Adrenal gland (tissue), 12 donors: Measurements from ENCODE around the gene PLXDC2. TPM values are rescaled to one million over a fixed set of nuclear protein-coding genes. Genes with fewer than 3 reads are reported as not detected.

Experiments
- DNase-seq, 7 donors: peaks; one replicate each; pipeline ENCODE4 v3.0.0-alpha.2; 2019 to 2020
- H3K27ac ChIP-seq, 5 donors: fragments of 200-600 bp; sonication (generic) in 4 of 5; 1 replicate in 3 of 5; 2 replicates in 2 of 5; pipeline versions ENCODE4 v1.5.1 to v1.8.0; 2016 to 2020; ENCODE audit warnings: mild to moderate bottlenecking in 1 of 5
- H3K27me3 ChIP-seq: fragments of 200-600 bp; 2 replicates; pipeline ENCODE4 v1.8.0; 2021
- H3K36me3 ChIP-seq, 2 donors: fragments of 200-600 bp; replicated peaks in 1 of 2; 1 replicate in 1 of 2; 2 replicates in 1 of 2; pipeline versions ENCODE4 v1.5.1 to v1.8.0; 2018 to 2022
- H3K4me1 ChIP-seq, 2 donors: fragments of 200-600 bp; replicated peaks in 1 of 2; 1 replicate in 1 of 2; 2 replicates in 1 of 2; pipeline versions ENCODE4 v1.5.1 to v1.8.0; 2018 to 2021
- H3K4me3 ChIP-seq, 4 donors: fragments of 200-600 bp; sonication (generic) in 3 of 4; one replicate each; pipeline ENCODE4 v1.5.1; 2016 to 2018
- H3K9me3 ChIP-seq, 3 donors: fragments of 200-600 bp; sonication (generic) in 1 of 3; replicated peaks in 1 of 3; 1 replicate in 2 of 3; 2 replicates in 1 of 3; pipeline versions ENCODE4 v1.5.1 to v1.8.0; 2016 to 2021
- POLR2A ChIP-seq, 2 donors: fragments of 450-650 bp; IDR thresholded peaks; one replicate each; pipeline ENCODE4 v1.6.1; 2017; ENCODE audit warnings: antibody characterized with exemption in 2 of 2, mild to moderate bottlenecking in 2 of 2, moderate library complexity in 1 of 2
- WGBS, 4 donors: extraction: QIAGEN DNeasy Blood & Tissue Kit in 2 of 4; methylation state at CpG; one replicate each; pipeline versions ENCODE4 v1.1.5 to v1.1.7; 2013 to 2017; 5-methylcytosine and 5-hydroxymethylcytosine counted together
- intact Hi-C, 2 donors: fragments of 100-400 bp; cut with DNase I; formaldehyde crosslinking; loops; one replicate each; pipeline versions ENCODE4 v1.14.1 to v1.15.0; 2022 to 2023
- polyA plus RNA-seq, 3 donors: library from polyadenylated mRNA; stranded (reverse); fragments of 200-250 nt in 2 of 3; fragments of 350-450 nt in 1 of 3; fragmentation: Illumina TruSeq in 1 of 3; extraction: RNeasy Lipid Tissue Mini Kit (QIAGEN cat#74804) in 1 of 3; gene quantifications; one replicate each; pipeline ENCODE4 v1.2.3, GENCODE V29; 2013 to 2014
- total RNA-seq, 9 donors: library from RNA; depleted of rRNA in 4 of 9; stranded (reverse); fragments of >200 nt in 4 of 9; fragments of 120-200 nt in 1 of 9; fragmentation: NEBNext Ultra II Directional in 1 of 9; extraction: Animal tissue kit (Norgen Biotek cat#: 25700) in 1 of 9; gene quantifications; one replicate each; pipeline versions ENCODE4 v1.1.0 to v1.2.4, GENCODE V29; 2013 to 2023
- TF ChIP-seq, protein P1 (sequence below), 6 experiments: fragments of 450-650 bp in 4 of 6; fragments of 200-600 bp in 2 of 6; sonication (generic) in 1 of 6; IDR thresholded peaks; 1 replicate in 5 of 6; 2 replicates in 1 of 6; pipeline versions ENCODE4 v1.5.1 to v1.8.0; 2016 to 2021; ENCODE audit warnings: antibody characterized with exemption in 6 of 6, mild to moderate bottlenecking in 2 of 6, moderate library complexity in 1 of 6
- donor health status: healthy with polysubstance abuse.
- donor health status: Bipolar disorder and iron deficiency.
- donor health status: DM: yes; HTN: yes; CAD: no.
- donor health status: DM: no; HTN: no; CAD: no.
- donor health status: DM: no; HTN: no; CAD: no.
- donor health status: DM: yes; HTN: yes; CAD: no.

Gene PLXDC2
- total and polyA plus RNA-seq, 12 donors = 12.1 to 127 (median 75.1) TPM

DNA sequence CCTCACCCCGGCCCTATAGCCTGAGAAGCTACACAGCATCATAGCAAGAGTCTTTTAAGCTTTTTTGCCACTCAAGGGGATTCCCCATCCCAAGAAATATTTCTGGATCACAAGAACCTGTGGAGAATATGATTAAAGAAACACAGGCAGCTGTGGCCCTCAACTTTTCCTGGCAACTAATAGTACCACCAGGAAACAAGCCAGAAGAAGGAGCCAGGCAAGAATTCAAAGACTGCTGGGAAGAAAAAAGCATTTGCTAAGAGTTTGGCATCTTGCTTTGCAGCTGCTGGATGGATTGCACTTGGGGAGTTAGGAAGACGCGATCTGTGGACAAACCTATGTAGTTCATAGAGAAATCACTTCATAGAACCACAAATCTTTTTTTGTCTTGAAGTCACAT lies 437.8 kb downstream of the PLXDC2 start:
- H3K36me3 ChIP-seq = no peaks in the 10 kb centered on the region
- TF ChIP-seq, protein P1, sequence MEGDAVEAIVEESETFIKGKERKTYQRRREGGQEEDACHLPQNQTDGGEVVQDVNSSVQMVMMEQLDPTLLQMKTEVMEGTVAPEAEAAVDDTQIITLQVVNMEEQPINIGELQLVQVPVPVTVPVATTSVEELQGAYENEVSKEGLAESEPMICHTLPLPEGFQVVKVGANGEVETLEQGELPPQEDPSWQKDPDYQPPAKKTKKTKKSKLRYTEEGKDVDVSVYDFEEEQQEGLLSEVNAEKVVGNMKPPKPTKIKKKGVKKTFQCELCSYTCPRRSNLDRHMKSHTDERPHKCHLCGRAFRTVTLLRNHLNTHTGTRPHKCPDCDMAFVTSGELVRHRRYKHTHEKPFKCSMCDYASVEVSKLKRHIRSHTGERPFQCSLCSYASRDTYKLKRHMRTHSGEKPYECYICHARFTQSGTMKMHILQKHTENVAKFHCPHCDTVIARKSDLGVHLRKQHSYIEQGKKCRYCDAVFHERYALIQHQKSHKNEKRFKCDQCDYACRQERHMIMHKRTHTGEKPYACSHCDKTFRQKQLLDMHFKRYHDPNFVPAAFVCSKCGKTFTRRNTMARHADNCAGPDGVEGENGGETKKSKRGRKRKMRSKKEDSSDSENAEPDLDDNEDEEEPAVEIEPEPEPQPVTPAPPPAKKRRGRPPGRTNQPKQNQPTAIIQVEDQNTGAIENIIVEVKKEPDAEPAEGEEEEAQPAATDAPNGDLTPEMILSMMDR (IDR thresholded peaks at IDR 0.05) = no peak
- no peak for TF ChIP-seq POLR2A (IDR thresholded peaks at IDR 0.05)
- H3K9me3 ChIP-seq = no peaks in the 10 kb centered on the region
- intact Hi-C loops = no loop called here
- H3K4me3 ChIP-seq = no peak overlapping the region
- no peak overlapping the region for H3K27ac ChIP-seq
- 66 to 84% (median 77%) methylated on average over 3 of the region's 3 CpGs for whole genome bisulfite sequencing, 4 donors
- DNase-seq = no peak
- H3K27me3 ChIP-seq = no peaks in the 10 kb centered on the region
- no peaks in the 10 kb centered on the region for H3K4me1 ChIP-seq

DNA sequence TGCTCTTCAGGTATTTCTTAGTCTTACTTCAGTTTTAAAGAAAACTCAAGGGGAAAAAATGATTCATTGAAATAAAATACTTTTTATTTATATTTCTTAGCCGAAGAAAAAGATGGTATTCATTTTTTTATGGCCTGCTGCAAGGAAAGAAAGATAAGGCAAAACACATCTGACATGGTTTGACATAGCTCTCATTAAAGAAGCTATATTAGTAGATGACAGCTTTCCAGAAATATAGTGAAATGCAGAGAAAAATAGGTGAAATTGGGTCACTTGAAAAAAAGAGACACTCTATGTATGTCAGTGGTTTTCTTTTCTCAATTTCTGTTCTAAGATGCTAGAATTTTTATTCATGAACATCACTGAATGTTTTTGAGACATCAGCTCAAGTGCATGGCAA lies 438.3 kb downstream of the PLXDC2 start:
- TF ChIP-seq, protein P1 (IDR thresholded peaks at IDR 0.05) = no peak
- TF ChIP-seq POLR2A (IDR thresholded peaks at IDR 0.05) = no peak
- Histone ChIP-seq H3K4me1 (no peaks in the 10 kb centered on the region), H3K36me3 (no peaks in the 10 kb centered on the region), H3K9me3 (no peaks in the 10 kb centered on the region), H3K4me3 (no peak overlapping the region), H3K27me3 (no peaks in the 10 kb centered on the region), H3K27ac (no peak overlapping the region)
- no peak for DNase-seq
- 62 to 82% (median 81%) methylated on average over 1 of the region's 1 CpG for WGBS, 4 donors
- intact Hi-C loops = no loop called here

DNA sequence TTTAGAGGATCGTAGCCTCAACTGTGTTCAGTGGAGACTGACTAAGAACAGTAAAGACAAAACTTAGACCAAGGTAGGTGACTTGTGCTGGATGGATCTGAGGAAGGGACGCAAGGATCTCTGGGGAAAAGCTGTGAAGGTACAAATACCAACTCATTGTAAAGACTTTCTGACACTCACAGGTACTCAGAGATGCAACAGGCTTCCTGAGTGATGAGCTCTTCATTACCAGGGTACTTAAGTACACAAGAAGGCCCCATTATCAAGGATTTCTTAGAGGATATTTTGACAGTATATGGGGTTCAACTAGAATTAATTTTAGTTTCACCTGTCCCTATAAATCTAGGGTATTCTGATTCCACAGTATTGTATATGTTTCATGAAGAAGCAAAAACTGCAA lies 440.7 kb downstream of the PLXDC2 start:
- DNase-seq = no peak
- Histone ChIP-seq H3K4me1 (no peaks in the 10 kb centered on the region), H3K27me3 (no peaks in the 10 kb centered on the region), H3K4me3 (no peak overlapping the region), H3K9me3 (no peaks in the 10 kb centered on the region), H3K36me3 (no peaks in the 10 kb centered on the region), H3K27ac (no peak overlapping the region)
- TF ChIP-seq POLR2A (IDR thresholded peaks at IDR 0.05) = no peak
- TF ChIP-seq, protein P1 (IDR thresholded peaks at IDR 0.05) = no peak
- WGBS, 4 donors = 94 to 100% (median 97%) methylated on average over 2 of the region's 2 CpGs
- intact Hi-C loops = no loop called here

DNA sequence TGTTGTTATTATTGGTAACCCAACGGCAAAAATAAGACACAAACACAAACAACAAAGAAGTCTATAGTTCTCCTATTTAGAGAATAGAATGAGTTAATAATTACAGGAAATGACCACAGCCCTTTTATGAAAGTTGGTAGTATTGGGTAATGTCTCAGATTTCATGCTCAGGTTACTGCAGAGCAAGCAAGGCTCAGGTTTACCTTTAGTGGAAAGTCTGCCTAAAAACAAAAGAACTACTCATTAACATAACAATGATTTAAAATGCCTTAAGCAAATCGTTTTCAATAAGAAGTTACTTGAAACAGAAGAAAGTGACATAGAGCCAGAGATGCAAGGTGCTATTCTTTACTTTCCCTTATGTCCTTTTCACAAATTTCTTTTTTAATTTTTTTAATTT lies 441.2 kb downstream of the PLXDC2 start:
- Histone ChIP-seq H3K27ac (no peak overlapping the region), H3K9me3 (no peaks in the 10 kb centered on the region), H3K4me1 (no peaks in the 10 kb centered on the region), H3K36me3 (no peaks in the 10 kb centered on the region), H3K4me3 (no peak overlapping the region), H3K27me3 (no peaks in the 10 kb centered on the region)
- no peak for DNase-seq
- 65 to 72% (median 71%) methylated on average over 2 of the region's 2 CpGs for WGBS, 4 donors
- TF ChIP-seq, protein P1 (IDR thresholded peaks at IDR 0.05) = no peak
- no peak for TF ChIP-seq POLR2A (IDR thresholded peaks at IDR 0.05)
- intact Hi-C loops = no loop called here
